WERI-Rb-1 (cell line): ENCODE results near the gene MAGEE2.
A peak's percentile ranks its signal among the peaks of the same experiment; 100 is the strongest.

Experiments
- DNase-seq: peaks from one replicate; pipeline ENCODE4 v3.0.0-alpha.2; 2020
- H3K27ac ChIP-seq: fragments of 250-450 bp; sonication (Bioruptor Pico); 2 replicates; pipeline ENCODE4 v1.5.1; 2020; ENCODE audit warnings: mild to moderate bottlenecking, moderate library complexity
- H3K27me3 ChIP-seq: fragments of 250-450 bp; sonication (Bioruptor Pico); 2 replicates; pipeline ENCODE4 v1.5.1; 2021; ENCODE audit warnings: mild to moderate bottlenecking, low read depth, moderate library complexity; ENCODE audit not compliant: insufficient read depth, severe bottlenecking
- H3K36me3 ChIP-seq: fragments of 250-450 bp; sonication (Bioruptor Pico); 2 replicates; pipeline ENCODE4 v1.5.1; 2020; ENCODE audit warnings: mild to moderate bottlenecking, moderate library complexity
- H3K4me3 ChIP-seq: 2 replicates; pipeline ENCODE4 v1.5.1; 2011; ENCODE audit warnings: low read depth, mild to moderate bottlenecking, control low read depth, low read length
- H3K9me3 ChIP-seq: fragments of 250-450 bp; sonication (Bioruptor Pico); 2 replicates; pipeline ENCODE4 v1.5.1; 2021; ENCODE audit warnings: mild to moderate bottlenecking, moderate library complexity; ENCODE audit not compliant: severe bottlenecking
- TF ChIP-seq, protein P1 (sequence below): IDR thresholded peaks from 2 replicates; pipeline ENCODE4 v1.5.1; 2011; ENCODE audit warnings: low read depth, mild to moderate bottlenecking, control low read depth, inconsistent platforms, low read length

The MAGEE2 gene

DNA sequence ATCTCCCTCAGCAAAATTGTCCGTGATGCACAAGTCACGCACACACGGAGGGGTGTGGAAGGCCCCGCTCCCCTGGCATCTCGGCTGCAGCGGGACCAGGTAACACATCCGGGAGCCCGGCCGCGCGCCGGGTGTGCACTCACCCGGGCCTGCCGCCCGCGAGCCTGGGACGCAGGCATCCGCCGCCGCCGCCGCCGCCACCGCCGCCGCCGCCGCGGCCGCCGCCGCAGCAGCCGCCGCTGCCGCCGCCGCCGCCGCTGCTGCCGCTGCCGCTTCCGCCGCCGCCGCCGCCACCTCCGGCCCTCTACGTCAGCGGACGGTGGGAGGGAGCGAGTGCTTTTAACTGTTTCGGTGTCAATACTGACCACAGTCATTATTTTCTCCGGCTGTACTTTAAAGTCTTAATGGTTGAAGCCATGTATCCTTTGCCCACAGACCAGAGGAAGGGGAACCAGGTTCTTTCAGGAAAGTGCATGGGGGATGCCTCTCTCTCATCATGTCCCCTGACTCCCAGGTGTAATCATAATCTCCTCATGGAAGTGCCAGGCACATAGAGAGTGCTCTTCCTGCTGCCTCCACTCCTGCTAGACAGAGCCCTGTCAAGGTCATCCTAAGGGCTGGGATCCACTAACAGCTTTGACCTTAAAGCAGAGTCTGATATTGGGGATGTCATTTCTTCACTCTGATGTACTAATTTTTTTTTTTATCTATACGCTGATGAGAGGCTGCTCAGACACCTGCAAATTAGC, 38.0 kb downstream of the MAGEE2 start:
- TF ChIP-seq, protein P1, sequence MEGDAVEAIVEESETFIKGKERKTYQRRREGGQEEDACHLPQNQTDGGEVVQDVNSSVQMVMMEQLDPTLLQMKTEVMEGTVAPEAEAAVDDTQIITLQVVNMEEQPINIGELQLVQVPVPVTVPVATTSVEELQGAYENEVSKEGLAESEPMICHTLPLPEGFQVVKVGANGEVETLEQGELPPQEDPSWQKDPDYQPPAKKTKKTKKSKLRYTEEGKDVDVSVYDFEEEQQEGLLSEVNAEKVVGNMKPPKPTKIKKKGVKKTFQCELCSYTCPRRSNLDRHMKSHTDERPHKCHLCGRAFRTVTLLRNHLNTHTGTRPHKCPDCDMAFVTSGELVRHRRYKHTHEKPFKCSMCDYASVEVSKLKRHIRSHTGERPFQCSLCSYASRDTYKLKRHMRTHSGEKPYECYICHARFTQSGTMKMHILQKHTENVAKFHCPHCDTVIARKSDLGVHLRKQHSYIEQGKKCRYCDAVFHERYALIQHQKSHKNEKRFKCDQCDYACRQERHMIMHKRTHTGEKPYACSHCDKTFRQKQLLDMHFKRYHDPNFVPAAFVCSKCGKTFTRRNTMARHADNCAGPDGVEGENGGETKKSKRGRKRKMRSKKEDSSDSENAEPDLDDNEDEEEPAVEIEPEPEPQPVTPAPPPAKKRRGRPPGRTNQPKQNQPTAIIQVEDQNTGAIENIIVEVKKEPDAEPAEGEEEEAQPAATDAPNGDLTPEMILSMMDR, result no peak
- H3K27ac ChIP-seq, result no peak overlapping the region
- peaks cover 45% of the 10 kb centered on the region for H3K27me3 ChIP-seq
- no peak for DNase-seq
- H3K9me3 ChIP-seq, result no peaks in the 10 kb centered on the region
- H3K36me3 ChIP-seq, result no peaks in the 10 kb centered on the region
- peak overlapping the region; percentile 23; the same call in 1 of the 2 replicates for H3K4me3 ChIP-seq
